Trophoblast cell (in vitro differentiated cells and primary cell): ENCODE results near the gene KCNK18.
A peak's percentile ranks its signal among the peaks of the same experiment; 100 is the strongest.

ENCODE experiments used
- DNase-seq, 2 donors: peaks; one replicate each; pipeline ENCODE4 v3.0.0-alpha.2; 2016
- H2AFZ ChIP-seq: 2 replicates; pipeline ENCODE4 v1.6.1; 2013; ENCODE audit warnings: low read length, moderate library complexity, mild to moderate bottlenecking; ENCODE audit not compliant: insufficient read depth, poor library complexity
- H2AK5ac ChIP-seq: 2 replicates; pipeline ENCODE4 v1.6.1; 2013; ENCODE audit warnings: mild to moderate bottlenecking, low read length
- H2BK120ac ChIP-seq: 2 replicates; pipeline ENCODE4 v1.6.1; 2013; ENCODE audit warnings: low read length, mild to moderate bottlenecking, moderate library complexity; ENCODE audit not compliant: insufficient read depth, poor library complexity
- H2BK12ac ChIP-seq: 2 replicates; pipeline ENCODE4 v1.6.1; 2013; ENCODE audit warnings: mild to moderate bottlenecking, low read length, moderate library complexity
- H2BK5ac ChIP-seq: 2 replicates; pipeline ENCODE4 v1.6.1; 2013; ENCODE audit warnings: low read length, low read depth, moderate library complexity, mild to moderate bottlenecking; ENCODE audit not compliant: poor library complexity
- H3K14ac ChIP-seq: 2 replicates; pipeline ENCODE4 v1.6.1; 2013; ENCODE audit warnings: mild to moderate bottlenecking, low read length
- H3K18ac ChIP-seq: 2 replicates; pipeline ENCODE4 v1.6.1; 2013; ENCODE audit warnings: mild to moderate bottlenecking, low read length
- H3K23ac ChIP-seq: 2 replicates; pipeline ENCODE4 v1.6.1; 2013; ENCODE audit warnings: low read length
- H3K27ac ChIP-seq: 2 replicates; pipeline ENCODE4 v1.5.1; 2013; ENCODE audit warnings: low read depth, mild to moderate bottlenecking, inconsistent platforms, low read length, moderate library complexity
- H3K27me3 ChIP-seq: 2 replicates; pipeline ENCODE4 v1.6.1; 2013; ENCODE audit warnings: inconsistent platforms, mild to moderate bottlenecking, low read length, moderate library complexity; ENCODE audit not compliant: insufficient read depth
- H3K36me3 ChIP-seq, 2 experiments: 1 replicate in 1 of 2; 2 replicates in 1 of 2; pipeline ENCODE4 v1.6.1; 2013; ENCODE audit warnings: low read length in 2 of 2, mild to moderate bottlenecking in 2 of 2, moderate library complexity in 1 of 2; ENCODE audit not compliant: insufficient read depth in 2 of 2, control insufficient read depth in 1 of 2
- H3K4ac ChIP-seq: 2 replicates; pipeline ENCODE4 v1.6.1; 2013; ENCODE audit warnings: low read depth, mild to moderate bottlenecking, low read length, moderate library complexity
- H3K4me1 ChIP-seq, 2 experiments: 1 replicate in 1 of 2; 2 replicates in 1 of 2; pipeline ENCODE4 v1.6.1; 2013; ENCODE audit warnings: low read length in 2 of 2, mild to moderate bottlenecking in 2 of 2, moderate library complexity in 1 of 2; ENCODE audit not compliant: insufficient read depth in 2 of 2, control insufficient read depth in 1 of 2
- H3K4me2 ChIP-seq: 2 replicates; pipeline ENCODE4 v1.6.1; 2013; ENCODE audit warnings: inconsistent platforms, mild to moderate bottlenecking, low read length, moderate library complexity
- H3K4me3 ChIP-seq: 2 replicates; pipeline ENCODE4 v1.5.1; 2013; ENCODE audit warnings: mild to moderate bottlenecking, low read depth, low read length, inconsistent platforms
- H3K79me1 ChIP-seq: one replicate; pipeline ENCODE4 v1.6.1; 2013; ENCODE audit warnings: low read length
- H3K79me2 ChIP-seq: 2 replicates; pipeline ENCODE4 v1.6.1; 2013; ENCODE audit warnings: low read length, mild to moderate bottlenecking; ENCODE audit not compliant: control insufficient read depth, insufficient read depth, poor library complexity
- H3K9ac ChIP-seq: 2 replicates; pipeline ENCODE4 v1.6.1; 2013; ENCODE audit warnings: mild to moderate bottlenecking, low read length
- H3K9me3 ChIP-seq: 2 replicates; pipeline ENCODE4 v1.6.1; 2013; ENCODE audit warnings: low read depth, mild to moderate bottlenecking, control low read depth, inconsistent platforms, low read length; ENCODE audit not compliant: insufficient read depth
- H4K12ac ChIP-seq: 2 replicates; pipeline ENCODE4 v1.6.1; 2013; ENCODE audit warnings: low read depth, mild to moderate bottlenecking, low read length, moderate library complexity
- H4K8ac ChIP-seq: 2 replicates; pipeline ENCODE4 v1.6.1; 2013; ENCODE audit warnings: low read depth, mild to moderate bottlenecking, low read length, moderate library complexity
- H4K91ac ChIP-seq: one replicate; pipeline ENCODE4 v1.6.1; 2013; ENCODE audit warnings: low read depth, mild to moderate bottlenecking, low read length, moderate library complexity
- WGBS: extraction: QIAGEN DNeasy Blood & Tissue Kit; methylation state at CpG from one replicate; pipeline ENCODE4 v1.1.7; 2013; ENCODE audit warnings: missing lambda C conversion rate; ENCODE audit not compliant: insufficient read length, insufficient coverage; ENCODE audit errors: extremely low coverage; 5-methylcytosine and 5-hydroxymethylcytosine counted together

The KCNK18 gene

GRCh38 chr10:117239051-117239450 lies 41.8 kb downstream of the KCNK18 start:
- Histone ChIP-seq H3K9ac (no peak overlapping the region), H2AK5ac (no peak overlapping the region), H3K4me3 (no peak overlapping the region), H3K27me3 (peaks cover 22% of the 10 kb centered on the region), H3K36me3 (no peaks in the 10 kb centered on the region), H3K4me1 (peaks cover 8 to 9% of the 10 kb centered on the region in 2 experiments), H4K12ac (no peak overlapping the region), H3K27ac (no peak overlapping the region), H3K79me2 (no peaks in the 10 kb centered on the region), H3K79me1 (no peaks in the 10 kb centered on the region), H3K14ac (no peak overlapping the region), H4K91ac (no peak overlapping the region), H3K4ac (no peak overlapping the region), H2BK120ac (no peak overlapping the region), H3K18ac (no peak overlapping the region), H3K23ac (no peak overlapping the region), H3K4me2 (no peak overlapping the region), H3K9me3 (no peaks in the 10 kb centered on the region), H2BK12ac (no peak overlapping the region), H2AFZ (no peak overlapping the region), H2BK5ac (no peak overlapping the region), H4K8ac (no peak overlapping the region)
- DNase-seq = no peak
- whole genome bisulfite sequencing = no CpG with 5 or more reads among the region's 8 CpGs

- H4K91ac ChIP-seq = no peak overlapping the region
- H3K9me3 ChIP-seq = peaks cover 1% of the 10 kb centered on the region
- peak overlapping the region; percentile 70 for H3K4me2 ChIP-seq
- no peak overlapping the region for H3K14ac ChIP-seq
- H2AK5ac ChIP-seq = no peak overlapping the region
- no peak overlapping the region for H3K27ac ChIP-seq
- H3K18ac ChIP-seq = no peak overlapping the region
- no peaks in the 10 kb centered on the region for H3K36me3 ChIP-seq
- H3K4me3 ChIP-seq = no peak overlapping the region
- peaks cover 22% of the 10 kb centered on the region for H3K27me3 ChIP-seq
- no peak overlapping the region for H3K9ac ChIP-seq
- no peaks in the 10 kb centered on the region for H3K79me1 ChIP-seq
- H2BK12ac ChIP-seq = no peak overlapping the region
- no peak overlapping the region for H3K23ac ChIP-seq
- WGBS = no CpG with 5 or more reads among the region's 15 CpGs
- no peak overlapping the region for H2BK120ac ChIP-seq
- H3K4me1 ChIP-seq = peaks cover 8 to 9% of the 10 kb centered on the region in 2 experiments
- no peak overlapping the region for H4K12ac ChIP-seq
- DNase-seq = no peak
- H4K8ac ChIP-seq = no peak overlapping the region
- no peaks in the 10 kb centered on the region for H3K79me2 ChIP-seq
- H2AFZ ChIP-seq = no peak overlapping the region
- H2BK5ac ChIP-seq = no peak overlapping the region
- no peak overlapping the region for H3K4ac ChIP-seq
These were observed 42.7 kb downstream of the KCNK18 start for GRCh38 chr10:117239721-117240620.

GRCh38 chr10:117240621-117241529 lies 43.6 kb downstream of the KCNK18 start, which contains the start of gene SLC18A2:
TSS of gene SLC18A2 (plus strand) at chr10:117241114. CDS start at chr10:117241694, 580 bp downstream.
- H4K12ac ChIP-seq = no peak within 1 kb of the TSS
- H3K14ac ChIP-seq = no peak within 1 kb of the TSS
- H2BK12ac ChIP-seq = no peak within 1 kb of the TSS
- H3K9ac ChIP-seq = no peak within 1 kb of the TSS
- H3K23ac ChIP-seq = no peak within 1 kb of the TSS
- H3K4me2 ChIP-seq = peak within 1 kb of the TSS; percentile 70
- H3K79me1 ChIP-seq = no peaks in the 10 kb centered on the region
- peaks cover 1% of the 10 kb centered on the region for H3K9me3 ChIP-seq
- no peak within 1 kb of the TSS for H3K27ac ChIP-seq
- H3K27me3 ChIP-seq = peaks cover 22% of the 10 kb centered on the region
- no peak within 1 kb of the TSS for H3K18ac ChIP-seq
- H4K8ac ChIP-seq = no peak within 1 kb of the TSS
- peaks cover 8 to 9% of the 10 kb centered on the region in 2 experiments for H3K4me1 ChIP-seq
- no peak within 1 kb of the TSS for H2BK5ac ChIP-seq
- no peak within 1 kb of the TSS for H4K91ac ChIP-seq
- H3K36me3 ChIP-seq = no peaks in the 10 kb centered on the region
- no peak within 1 kb of the TSS for H2AFZ ChIP-seq
- peak within 1 kb of the TSS; percentile 51 for H3K4me3 ChIP-seq
- DNase-seq = no peak
- H3K4ac ChIP-seq = no peak within 1 kb of the TSS
- WGBS = no CpG with 5 or more reads among the region's 93 CpGs
- H3K79me2 ChIP-seq = no peaks in the 10 kb centered on the region
- no peak within 1 kb of the TSS for H2BK120ac ChIP-seq
- no peak within 1 kb of the TSS for H2AK5ac ChIP-seq
